ENCODE results near the gene KCNA5. TPM values are rescaled to one million over a fixed set of nuclear protein-coding genes. Genes with fewer than 3 reads are reported as not detected.

KCNA5 gene
- total RNA-seq, 1 experiment from 2014 or later, result not detected

GRCh38 chr12:5027046-5027821 is 16.4 kb upstream of the KCNA5 start:
- no peak for DNase-seq (ENCODE audit: low read depth)

- DNase-seq (ENCODE audit: low read depth), result no peak
These were observed 13.6 kb upstream of the KCNA5 start for GRCh38 chr12:5030066-5030465.

- no peak for DNase-seq (ENCODE audit: low read depth)
These were observed 12.4 kb upstream of the KCNA5 start for GRCh38 chr12:5031242-5031641.

- no peak for DNase-seq (ENCODE audit: low read depth)
These were observed 11.7 kb upstream of the KCNA5 start for GRCh38 chr12:5031958-5032357.

GRCh38 chr12:5032821-5033220 is 10.9 kb upstream of the KCNA5 start:
- no peak for DNase-seq (ENCODE audit: low read depth)

- DNase-seq (ENCODE audit: low read depth), result no peak
These were observed 9.8 kb upstream of the KCNA5 start for GRCh38 chr12:5033883-5034282.

- no peak for DNase-seq (ENCODE audit: low read depth)
These were observed 9.1 kb upstream of the KCNA5 start for GRCh38 chr12:5034603-5035002.

GRCh38 chr12:5035618-5036017 is 8.1 kb upstream of the KCNA5 start:
- no peak for DNase-seq (ENCODE audit: low read depth)

- DNase-seq (ENCODE audit: low read depth), result no peak
These were observed 7.6 kb upstream of the KCNA5 start for GRCh38 chr12:5036031-5036430.

- DNase-seq (ENCODE audit: low read depth), result no peak
These were observed 5.8 kb upstream of the KCNA5 start for GRCh38 chr12:5037795-5038357.

- no peak for DNase-seq (ENCODE audit: low read depth)
These were observed 4.8 kb upstream of the KCNA5 start for GRCh38 chr12:5038781-5039311.

GRCh38 chr12:5039815-5040214 is 3.9 kb upstream of the KCNA5 start:
- no peak for DNase-seq (ENCODE audit: low read depth)

GRCh38 chr12:5040368-5040767 is 3.3 kb upstream of the KCNA5 start:
- no peak for DNase-seq (ENCODE audit: low read depth)

- DNase-seq (ENCODE audit: low read depth), result no peak
These were observed 979 bp downstream of the KCNA5 start for GRCh38 chr12:5044420-5045295.

- DNase-seq (ENCODE audit: low read depth), result no peak
These were observed 3.4 kb downstream of the KCNA5 start for GRCh38 chr12:5047094-5047493.

- DNase-seq (ENCODE audit: low read depth), result no peak
These were observed 4.0 kb downstream of the KCNA5 start for GRCh38 chr12:5047729-5048128.

- no peak for DNase-seq (ENCODE audit: low read depth)
These were observed 6.9 kb downstream of the KCNA5 start for GRCh38 chr12:5050542-5050941.

GRCh38 chr12:5051334-5051733 is 7.7 kb downstream of the KCNA5 start:
- DNase-seq (ENCODE audit: low read depth), result no peak

GRCh38 chr12:5051913-5052312 is 8.2 kb downstream of the KCNA5 start:
- DNase-seq (ENCODE audit: low read depth), result no peak

GRCh38 chr12:5052348-5052747 is 8.7 kb downstream of the KCNA5 start:
- no peak for DNase-seq (ENCODE audit: low read depth)

GRCh38 chr12:5059358-5059757 is 15.7 kb downstream of the KCNA5 start:
- no peak for DNase-seq (ENCODE audit: low read depth)

- no peak for DNase-seq (ENCODE audit: low read depth)
These were observed 17.3 kb downstream of the KCNA5 start for GRCh38 chr12:5060958-5061357.

Measured in Daoy (cell line).